Measurements from ENCODE around the gene TXNDC16.
"Not testable (repeated sequence)": the region's sequence is repeated elsewhere in the genome, so short reads cannot be mapped to it uniquely, and the experiment has no call there.

TXNDC16 gene

DNA sequence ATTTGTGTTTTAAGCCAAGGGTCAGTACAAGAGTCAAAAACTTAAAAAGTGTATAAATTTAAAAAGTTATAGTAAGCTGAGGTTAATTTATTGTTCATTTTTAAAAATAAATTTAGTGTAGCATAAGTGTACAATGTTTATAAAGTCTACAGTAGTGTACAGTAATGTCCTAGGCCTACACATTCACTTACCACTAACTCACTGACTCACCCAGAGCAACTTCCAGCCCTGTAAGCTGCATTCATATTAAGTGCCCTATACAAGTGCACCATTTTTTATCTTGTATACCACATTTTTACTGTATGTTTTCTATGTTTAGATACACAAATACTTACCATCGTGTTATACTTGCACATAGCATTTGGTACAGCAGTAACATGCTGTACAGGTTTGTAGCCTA is 38.0 kb upstream of the TXNDC16 start:
- Histone ChIP-seq H3K4me1 (ENCODE audit: control insufficient read depth in 1 of 2, insufficient read depth in 1 of 2, low read depth in 1 of 2, low read length in 1 of 2) (no peaks in the 10 kb centered on the region), H3K36me3 (no peaks in the 10 kb centered on the region), H3K9me3 (no peaks in the 10 kb centered on the region), H3K4me3 (ENCODE audit: low read depth in 1 of 2, low read length in 1 of 2) (no peak overlapping the region), H3K27me3 (no peaks in the 10 kb centered on the region), H3K27ac (no peak overlapping the region)
- TF ChIP-seq, protein P1, sequence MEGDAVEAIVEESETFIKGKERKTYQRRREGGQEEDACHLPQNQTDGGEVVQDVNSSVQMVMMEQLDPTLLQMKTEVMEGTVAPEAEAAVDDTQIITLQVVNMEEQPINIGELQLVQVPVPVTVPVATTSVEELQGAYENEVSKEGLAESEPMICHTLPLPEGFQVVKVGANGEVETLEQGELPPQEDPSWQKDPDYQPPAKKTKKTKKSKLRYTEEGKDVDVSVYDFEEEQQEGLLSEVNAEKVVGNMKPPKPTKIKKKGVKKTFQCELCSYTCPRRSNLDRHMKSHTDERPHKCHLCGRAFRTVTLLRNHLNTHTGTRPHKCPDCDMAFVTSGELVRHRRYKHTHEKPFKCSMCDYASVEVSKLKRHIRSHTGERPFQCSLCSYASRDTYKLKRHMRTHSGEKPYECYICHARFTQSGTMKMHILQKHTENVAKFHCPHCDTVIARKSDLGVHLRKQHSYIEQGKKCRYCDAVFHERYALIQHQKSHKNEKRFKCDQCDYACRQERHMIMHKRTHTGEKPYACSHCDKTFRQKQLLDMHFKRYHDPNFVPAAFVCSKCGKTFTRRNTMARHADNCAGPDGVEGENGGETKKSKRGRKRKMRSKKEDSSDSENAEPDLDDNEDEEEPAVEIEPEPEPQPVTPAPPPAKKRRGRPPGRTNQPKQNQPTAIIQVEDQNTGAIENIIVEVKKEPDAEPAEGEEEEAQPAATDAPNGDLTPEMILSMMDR (IDR thresholded peaks at IDR 0.05), result no peak

DNA sequence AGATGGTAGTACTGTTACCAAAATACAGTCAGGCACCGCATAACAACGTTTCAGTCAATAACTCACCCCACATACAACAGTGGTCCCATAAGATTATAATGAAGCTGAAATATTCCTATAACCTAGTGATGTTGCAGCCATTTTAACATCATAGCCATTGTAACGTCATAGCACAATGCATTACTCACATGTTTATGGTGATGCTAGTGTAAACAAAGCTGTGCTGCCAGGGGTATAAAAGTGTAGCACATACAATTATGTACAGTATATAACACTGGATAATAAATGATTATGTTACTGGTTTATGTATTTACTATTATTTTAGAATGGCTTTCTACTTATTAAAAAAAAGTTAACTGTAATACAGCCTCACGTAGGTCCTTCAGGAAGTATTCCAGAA is 37.3 kb upstream of the TXNDC16 start:
- Histone ChIP-seq H3K4me3 (ENCODE audit: low read depth in 1 of 2, low read length in 1 of 2) (no peak overlapping the region), H3K36me3 (no peaks in the 10 kb centered on the region), H3K27me3 (no peaks in the 10 kb centered on the region), H3K4me1 (ENCODE audit: control insufficient read depth in 1 of 2, insufficient read depth in 1 of 2, low read depth in 1 of 2, low read length in 1 of 2) (no peaks in the 10 kb centered on the region), H3K27ac (no peak overlapping the region), H3K9me3 (no peaks in the 10 kb centered on the region)
- TF ChIP-seq, protein P1 (IDR thresholded peaks at IDR 0.05), result no peak

DNA sequence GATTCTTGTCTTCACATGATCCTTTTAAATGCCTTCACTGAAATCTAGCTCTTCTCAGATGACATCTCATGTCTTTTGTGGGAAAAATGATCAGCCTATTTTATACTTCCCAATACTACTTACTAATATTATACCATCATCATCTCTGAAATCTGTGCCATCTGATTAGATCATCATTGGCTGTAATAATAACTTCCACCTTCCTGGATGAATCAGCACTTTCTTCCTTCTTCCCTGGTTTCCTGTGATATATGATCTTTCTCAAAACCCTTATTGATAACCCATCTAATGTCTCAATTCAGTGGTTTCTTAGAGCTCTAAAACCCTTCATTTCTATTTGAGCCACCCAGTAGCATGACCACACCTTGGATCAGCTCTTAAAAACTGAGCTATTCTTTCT is 31.2 kb upstream of the TXNDC16 start:
- H3K4me3 ChIP-seq (ENCODE audit: low read depth in 1 of 2, low read length in 1 of 2), result no peak overlapping the region
- no peaks in the 10 kb centered on the region for H3K9me3 ChIP-seq
- H3K36me3 ChIP-seq, result no peaks in the 10 kb centered on the region
- H3K27ac ChIP-seq, result no peak overlapping the region
- H3K27me3 ChIP-seq, result no peaks in the 10 kb centered on the region
- TF ChIP-seq, protein P1 (IDR thresholded peaks at IDR 0.05), result no peak
- H3K4me1 ChIP-seq (ENCODE audit: control insufficient read depth in 1 of 2, insufficient read depth in 1 of 2, low read depth in 1 of 2, low read length in 1 of 2), result no peaks in the 10 kb centered on the region

DNA sequence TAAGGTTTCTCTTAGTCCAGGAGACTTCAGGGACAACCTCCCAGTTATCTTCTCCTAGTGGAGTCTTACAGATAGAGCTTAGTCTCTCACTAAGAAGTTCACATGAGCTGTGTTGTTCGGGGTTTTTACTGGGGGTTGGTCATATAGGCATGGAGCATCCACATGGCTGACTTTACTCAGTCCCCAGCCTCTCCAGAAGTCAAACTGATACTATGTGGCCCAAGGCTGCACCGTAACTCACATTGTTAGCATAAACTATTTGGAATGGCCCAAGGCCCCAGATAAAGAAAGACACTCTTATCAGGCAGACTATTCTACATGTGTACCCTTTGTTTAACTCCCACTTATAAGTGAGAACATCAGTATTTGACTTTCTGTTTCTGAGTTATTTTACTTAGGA is 23.6 kb upstream of the TXNDC16 start:
- no peaks in the 10 kb centered on the region for H3K9me3 ChIP-seq
- no peaks in the 10 kb centered on the region for H3K36me3 ChIP-seq
- TF ChIP-seq, protein P1 (IDR thresholded peaks at IDR 0.05), result no peak
- H3K4me3 ChIP-seq (ENCODE audit: low read depth in 1 of 2, low read length in 1 of 2), result no peak overlapping the region
- H3K27me3 ChIP-seq, result no peaks in the 10 kb centered on the region
- no peak overlapping the region for H3K27ac ChIP-seq
- H3K4me1 ChIP-seq (ENCODE audit: control insufficient read depth in 1 of 2, insufficient read depth in 1 of 2, low read depth in 1 of 2, low read length in 1 of 2), result no peaks in the 10 kb centered on the region

DNA sequence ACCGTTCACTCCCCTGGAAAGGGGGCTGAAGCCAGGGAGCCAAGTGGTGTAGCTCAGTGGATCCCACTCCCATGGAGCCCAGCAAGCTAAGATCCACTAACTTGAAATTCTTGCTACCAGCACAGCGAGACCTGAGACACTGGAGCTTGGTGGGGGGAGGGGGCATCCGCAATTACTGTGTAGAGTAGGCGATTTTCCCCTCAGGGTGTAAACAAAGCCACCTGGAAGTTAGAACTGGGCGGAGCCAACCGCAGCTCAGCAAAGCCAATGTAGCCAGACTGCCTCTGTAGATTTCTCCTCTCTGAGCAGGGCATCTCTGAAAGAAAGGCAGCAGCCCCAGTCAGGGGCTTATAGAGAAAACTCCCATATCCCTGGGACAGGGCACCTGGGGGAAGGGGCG is 16.1 kb upstream of the TXNDC16 start:
- not testable (repeated sequence) for H3K27ac ChIP-seq; H3K9me3 ChIP-seq; H3K4me1 ChIP-seq (ENCODE audit: control insufficient read depth in 1 of 2, insufficient read depth in 1 of 2, low read depth in 1 of 2, low read length in 1 of 2); H3K4me3 ChIP-seq (ENCODE audit: low read depth in 1 of 2, low read length in 1 of 2); H3K27me3 ChIP-seq; H3K36me3 ChIP-seq

DNA sequence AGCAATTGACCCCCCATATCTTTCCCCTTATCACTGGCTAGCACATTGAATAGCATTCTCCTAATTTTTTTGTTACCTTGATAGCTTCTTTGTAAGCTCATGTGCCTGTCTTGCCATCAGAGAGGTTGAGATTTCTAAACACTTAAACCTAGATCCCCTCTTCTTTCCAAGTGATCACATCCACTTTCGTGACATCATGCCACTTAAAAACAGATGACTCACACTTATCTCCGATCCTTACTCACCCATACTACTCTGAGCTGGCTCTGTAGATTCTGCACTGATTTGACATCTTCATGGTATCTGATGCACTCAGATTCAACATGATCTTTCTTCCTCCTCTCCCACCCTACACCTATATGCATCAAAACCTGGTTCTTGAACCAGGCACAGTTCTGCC is 10.8 kb upstream of the TXNDC16 start:
- peaks cover 5% of the 10 kb centered on the region for H3K27me3 ChIP-seq
- no peaks in the 10 kb centered on the region for H3K4me1 ChIP-seq (ENCODE audit: control insufficient read depth in 1 of 2, insufficient read depth in 1 of 2, low read depth in 1 of 2, low read length in 1 of 2)
- no peaks in the 10 kb centered on the region for H3K36me3 ChIP-seq
- no peak overlapping the region for H3K4me3 ChIP-seq (ENCODE audit: low read depth in 1 of 2, low read length in 1 of 2)
- H3K27ac ChIP-seq, result no peak overlapping the region
- TF ChIP-seq, protein P1 (IDR thresholded peaks at IDR 0.05), result no peak
- no peaks in the 10 kb centered on the region for H3K9me3 ChIP-seq
